OCI-LY7 (cell line): Measurements from ENCODE around the gene MARCHF9. TPM values are rescaled to one million over a fixed set of nuclear protein-coding genes. Genes with fewer than 3 reads are reported as not detected.
A peak's percentile ranks its signal among the peaks of the same experiment; 100 is the strongest.

ENCODE experiments used
- Bru-seq: library from RNA; stranded (reverse); fragments of 400-500 nt; gene quantifications from one replicate; lab custom pipeline; 2021; lab: Mats Ljungman, UMichigan
- BruChase-seq, 2 experiments: library from RNA; stranded (reverse); fragments of 400-500 nt; gene quantifications; one replicate each; lab custom pipeline; 2021; lab: Mats Ljungman, UMichigan
- BruUV-seq: library from RNA; stranded (reverse); fragments of 400-500 nt; replicated peaks from 2 replicates; lab custom pipeline; 2021; lab: Mats Ljungman, UMichigan
- CTCF ChIA-PET: fragments of 300-600 bp; sonication (Branson Sonifier 250); formaldehyde crosslinking; loops from one replicate; lab custom pipeline; 2022; ENCODE audit warnings: antibody characterized with exemption; ENCODE audit not compliant: unreplicated experiment; lab: Charles Lee
- POLR2A ChIA-PET: fragments of 300-600 bp; sonication (Branson Sonifier 250); formaldehyde crosslinking; loops from one replicate; lab custom pipeline; 2022; ENCODE audit warnings: antibody characterized with exemption; lab: Charles Lee
- DNase-seq: peaks from one replicate; pipeline ENCODE4 v3.0.0-alpha.2; 2015; ENCODE audit warnings: low spot score
- H2AFZ ChIP-seq: fragments of 200-600 bp; sonication (generic), shearing (Covaris generic); 2 replicates; pipeline ENCODE4 v1.6.1; 2014; ENCODE audit warnings: mild to moderate bottlenecking, antibody characterized with exemption, low read length, moderate library complexity
- H3K27ac ChIP-seq: fragments of 200-600 bp; sonication (generic); 2 replicates; pipeline ENCODE4 v1.5.1; 2014; ENCODE audit warnings: mixed run types, low read depth, mild to moderate bottlenecking, moderate library complexity, low read length, inconsistent platforms; ENCODE audit not compliant: poor library complexity, severe bottlenecking
- H3K36me3 ChIP-seq: fragments of 200-600 bp; sonication (generic); 2 replicates; pipeline ENCODE4 v1.6.1; 2014; ENCODE audit warnings: mild to moderate bottlenecking, antibody characterized with exemption, low read length, moderate library complexity, mixed read lengths; ENCODE audit not compliant: insufficient read depth
- H3K4me1 ChIP-seq: fragments of 200-600 bp; sonication (generic); 2 replicates; pipeline ENCODE4 v1.5.1; 2014; ENCODE audit warnings: mild to moderate bottlenecking, low read length; ENCODE audit not compliant: insufficient read depth, poor library complexity, severe bottlenecking
- H3K4me2 ChIP-seq: fragments of 200-600 bp; sonication (generic); 2 replicates; pipeline ENCODE4 v1.6.1; 2014; ENCODE audit warnings: mild to moderate bottlenecking, low read length
- H3K4me3 ChIP-seq: fragments of 200-600 bp; sonication (generic); 2 replicates; pipeline ENCODE4 v1.5.1; 2014; ENCODE audit warnings: mild to moderate bottlenecking, low read depth, low read length; ENCODE audit not compliant: poor library complexity, severe bottlenecking
- H3K79me2 ChIP-seq: fragments of 200-600 bp; sonication (generic); 2 replicates; pipeline ENCODE4 v1.6.1; 2016; ENCODE audit warnings: low read depth, mild to moderate bottlenecking, low read length, moderate library complexity, mixed read lengths; ENCODE audit not compliant: insufficient read depth
- H3K9me2 ChIP-seq: fragments of 200-600 bp; sonication (generic); 2 replicates; pipeline ENCODE4 v1.6.1; 2016; ENCODE audit warnings: mild to moderate bottlenecking, low read length, mixed read lengths; ENCODE audit not compliant: insufficient read depth
- H3K9me3 ChIP-seq: fragments of 200-600 bp; sonication (generic); 2 replicates; pipeline ENCODE4 v1.6.1; 2014; ENCODE audit warnings: mild to moderate bottlenecking, mixed run types, low read length, mixed read lengths
- H4K20me1 ChIP-seq: fragments of 200-600 bp; sonication (generic); 2 replicates; pipeline ENCODE4 v1.6.1; 2014; ENCODE audit warnings: mild to moderate bottlenecking, antibody characterized with exemption, low read length, moderate library complexity, mixed read lengths; ENCODE audit not compliant: insufficient read depth
- CTCF ChIP-seq: fragments of 200-600 bp; sonication (generic); conservative IDR thresholded peaks from 2 replicates; pipeline ENCODE4 v1.5.1; 2014; ENCODE audit warnings: mild to moderate bottlenecking, antibody characterized with exemption, low read length, moderate library complexity, mixed read lengths
- EZH2phosphoT487 ChIP-seq: fragments of 200-600 bp; sonication (generic); IDR thresholded peaks from 2 replicates; pipeline ENCODE4 v1.6.1; 2018; ENCODE audit warnings: low read depth, borderline replicate concordance, mild to moderate bottlenecking, mixed run types, antibody characterized with exemption, low read length, moderate library complexity, mixed read lengths
- intact Hi-C: fragments of 100-400 bp; cut with micrococcal nuclease; formaldehyde crosslinking; loops from one replicate; pipeline ENCODE4 v1.10.0; 2022; ENCODE audit not compliant: unreplicated experiment
- long read RNA-seq: library from polyadenylated mRNA; stranded (forward); transcript quantifications from one replicate; pipeline ENCODE4 v2.0.0, GENCODE V29; 2022
- total RNA-seq, 2 experiments: library from RNA; depleted of rRNA in 1 of 2; stranded (reverse); fragments of >200 nt in 1 of 2; shearing (Covaris generic) in 1 of 2; gene quantifications; 2 replicates each; pipeline ENCODE4 v1.2.3, GENCODE V29; 2014 to 2022

The MARCHF9 gene
- total RNA-seq (2014; rRNA removed; shearing (Covaris generic)) (29.3 and 29.4 TPM in 2 replicates), total RNA-seq (2022) (46.2 and 47.7 TPM in 2 replicates), Bru-seq, nascent RNA (percentile 68 among the genes with signal in this experiment), BruChase-seq, experiment 1, labeled RNA remaining after a 6-hour chase (percentile 72 among the genes with signal in this experiment), BruChase-seq, experiment 2, labeled RNA remaining after a 2-hour chase (percentile 79 among the genes with signal in this experiment)
- long read RNA-seq, transcript MARCH9-202 (2 exons, 1,668 nt): major isoform, 5 of 13 reads
- long read RNA-seq, partial matches to known transcripts: 3 of 13 reads
- long read RNA-seq, other reads (novel, unspliced or antisense): 2 of 13 reads

GRCh38 chr12:57754411-57755193, at the start of gene MARCHF9:
Gene MARCHF9 (plus strand): TSS chr12:57755103. CDS start chr12:57755529, 426 bp downstream.
- ChIA-PET POLR2A (interaction anchor here (0.7 kb wide), 2 partner anchors 9 to 1106 kb away, joined by 3 read pairs; no protein-coding TSS in a partner anchor), CTCF (no interaction called here)
- H3K4me1 ChIP-seq: peaks cover 43% of the 10 kb centered on the region
- H3K36me3 ChIP-seq: peaks cover 43% of the 10 kb centered on the region
- no peaks in the 10 kb centered on the region for H3K9me3 ChIP-seq
- H2AFZ ChIP-seq: peak within 1 kb of the TSS; percentile 61; the same call in 1 of the 2 replicates
- peaks cover 25% of the 10 kb centered on the region for H3K79me2 ChIP-seq
- intact Hi-C loops: loop anchor here (5.0 kb wide), 2 partner anchors 232 to 512 kb away; partner anchors contain the start of genes DDIT3 and MBD6
- H3K4me3 ChIP-seq: peak within 1 kb of the TSS; percentile 87
- TF ChIP-seq EZH2phosphoT487 (no peak), CTCF (no peak)
- DNase-seq: peak; percentile 91
- H3K4me2 ChIP-seq: peak within 1 kb of the TSS; percentile 84
- H4K20me1 ChIP-seq: 0 out of 2 replicates have a peak, but pooled peaks cover 1% of the 10 kb centered on the region
- no TSS peak for BruUV-seq
- H3K27ac ChIP-seq: peak within 1 kb of the TSS; percentile 75
- H3K9me2 ChIP-seq: no peaks in the 10 kb centered on the region

DNA sequence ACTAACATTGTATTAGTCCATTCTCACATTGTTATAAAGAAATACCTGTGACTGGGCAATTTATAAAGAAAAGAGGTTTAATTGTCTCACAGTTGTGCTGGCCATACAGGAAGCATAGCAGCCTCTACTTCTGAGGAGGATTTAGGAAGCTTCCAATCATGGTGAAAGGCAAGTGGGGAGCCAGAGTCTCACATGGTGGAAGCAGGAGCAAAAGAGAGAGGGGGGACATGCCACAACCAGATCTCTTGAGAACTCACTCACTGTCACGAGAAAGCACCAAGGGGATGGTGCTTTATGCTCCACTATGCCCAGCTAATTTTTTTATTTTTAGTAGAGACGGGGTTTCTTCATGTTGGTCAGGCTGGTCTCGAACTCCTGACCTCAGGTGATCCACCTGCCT, 47.7 kb upstream of the MARCHF9 start:
- Histone ChIP-seq H2AFZ (no peak overlapping the region), H3K36me3 (peaks cover 63% of the 10 kb centered on the region), H3K4me3 (no peak overlapping the region), H3K27ac (no peak overlapping the region), H3K4me2 (no peak overlapping the region), H3K79me2 (no peaks in the 10 kb centered on the region), H3K9me2 (no peaks in the 10 kb centered on the region), H3K4me1 (peaks cover 7% of the 10 kb centered on the region), H3K9me3 (peaks cover 17% of the 10 kb centered on the region), H4K20me1 (no peaks in the 10 kb centered on the region)
- BruUV-seq: no TSS peak
- intact Hi-C loops: no loop called here
- no peak for DNase-seq
- CTCF ChIA-PET: no interaction called here
- POLR2A ChIA-PET: interaction anchor here (0.7 kb wide), 1 partner anchor 27 kb away, joined by 5 read pairs; no protein-coding TSS in a partner anchor
- TF ChIP-seq EZH2phosphoT487 (no peak), CTCF (no peak)
